Mucosa of rectum (tissue), 2 donors: ENCODE measurements around the gene ETDC.
"Not testable (repeated sequence)": the region's sequence is repeated elsewhere in the genome, so short reads cannot be mapped to it uniquely, and the experiment has no call there.

Experiments used
- H3K27ac ChIP-seq, 2 donors: one replicate each; pipeline ENCODE4 v1.7.0; 2013; ENCODE audit warnings: inconsistent platforms in 2 of 2, low read depth in 2 of 2, low read length in 2 of 2
- H3K27me3 ChIP-seq, 2 donors: one replicate each; pipeline ENCODE4 v1.7.0; 2013; ENCODE audit warnings: low read length in 2 of 2; ENCODE audit not compliant: control insufficient read depth in 2 of 2, insufficient read depth in 2 of 2
- H3K36me3 ChIP-seq, 2 donors: one replicate each; pipeline ENCODE4 v1.7.0; 2013; ENCODE audit warnings: low read length in 2 of 2; ENCODE audit not compliant: control insufficient read depth in 2 of 2, insufficient read depth in 2 of 2
- H3K4me1 ChIP-seq, 2 donors: one replicate each; pipeline ENCODE4 v1.7.0; 2013; ENCODE audit warnings: low read length in 2 of 2, mild to moderate bottlenecking in 1 of 2; ENCODE audit not compliant: control insufficient read depth in 2 of 2, insufficient read depth in 2 of 2
- H3K4me3 ChIP-seq, 2 donors: one replicate each; pipeline ENCODE4 v1.7.0; 2013; ENCODE audit warnings: low read length in 2 of 2
- H3K9ac ChIP-seq, 2 donors: one replicate each; pipeline ENCODE4 v1.7.0; 2013; ENCODE audit warnings: low read length in 2 of 2, low read depth in 1 of 2, mild to moderate bottlenecking in 1 of 2
- H3K9me3 ChIP-seq, 2 donors: one replicate each; pipeline ENCODE4 v1.7.0; 2013; ENCODE audit warnings: low read length in 2 of 2; ENCODE audit not compliant: control insufficient read depth in 2 of 2
- donor health status: healthy.
- donor health status: Normal muscosa, but diverticular disease.

ETDC gene

GRCh38 chrX:135304741-135305140 is 4.5 kb upstream of the ETDC start:
- Histone ChIP-seq H3K36me3 (no peaks in the 10 kb centered on the region), H3K27me3 (peaks cover 0 to 6% of the 10 kb centered on the region in 2 donors), H3K9me3 (no peaks in the 10 kb centered on the region), H3K4me1 (no peaks in the 10 kb centered on the region), H3K27ac (no peak overlapping the region), H3K9ac (no peak overlapping the region), H3K4me3 (no peak overlapping the region)

GRCh38 chrX:135307171-135307570 is 2.1 kb upstream of the ETDC start:
- Histone ChIP-seq H3K9me3 (no peaks in the 10 kb centered on the region), H3K27ac (no peak overlapping the region), H3K4me1 (no peaks in the 10 kb centered on the region), H3K36me3 (no peaks in the 10 kb centered on the region), H3K27me3 (peaks cover 0 to 3% of the 10 kb centered on the region in 2 donors), H3K9ac (no peak overlapping the region), H3K4me3 (no peak overlapping the region)

DNA sequence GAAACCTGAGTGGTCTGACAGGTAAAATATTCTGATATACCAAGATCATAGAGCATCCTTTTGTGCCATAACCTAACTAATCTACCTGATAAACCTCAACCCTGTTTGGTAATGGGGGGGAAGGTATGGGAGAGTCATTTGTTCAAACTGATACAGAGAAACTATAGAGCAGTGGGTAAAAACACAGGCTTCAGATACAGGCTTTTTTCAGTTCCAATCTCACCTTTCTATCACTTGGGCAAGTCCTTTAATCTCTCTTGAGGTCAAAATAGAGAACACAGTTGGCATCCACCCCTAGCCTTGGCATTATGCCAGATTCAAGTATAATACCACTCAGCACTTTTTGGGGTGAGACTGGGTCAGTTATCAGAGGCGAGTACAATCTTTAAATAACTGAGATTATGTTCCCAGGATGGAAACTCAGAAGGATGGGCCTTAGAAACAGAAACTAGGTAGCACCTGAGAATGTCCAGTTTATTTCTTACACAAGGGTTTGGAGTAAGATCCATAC is 880 bp upstream of the ETDC start:
- Histone ChIP-seq H3K4me3 (no peak overlapping the region), H3K27ac (no peak overlapping the region), H3K9me3 (no peaks in the 10 kb centered on the region), H3K4me1 (no peaks in the 10 kb centered on the region), H3K36me3 (no peaks in the 10 kb centered on the region), H3K9ac (no peak overlapping the region), H3K27me3 (peaks cover 0 to 3% of the 10 kb centered on the region in 2 donors)

- no peaks in the 10 kb centered on the region for H3K4me1 ChIP-seq
- no peak overlapping the region for H3K27ac ChIP-seq
- H3K27me3 ChIP-seq, result no peaks in the 10 kb centered on the region
- no peak overlapping the region for H3K4me3 ChIP-seq
- H3K36me3 ChIP-seq, result no peaks in the 10 kb centered on the region
- H3K9me3 ChIP-seq, result peaks cover 3 to 8% of the 10 kb centered on the region in 2 donors
- no peak overlapping the region for H3K9ac ChIP-seq
These were observed 6.6 kb downstream of the ETDC start for GRCh38 chrX:135315864-135316263.

GRCh38 chrX:135324463-135324862 is 15.2 kb downstream of the ETDC start:
- Histone ChIP-seq H3K27ac (no peak overlapping the region), H3K4me3 (no peak overlapping the region), H3K27me3 (no peaks in the 10 kb centered on the region), H3K9me3 (peaks cover 4 to 8% of the 10 kb centered on the region in 2 donors), H3K36me3 (no peaks in the 10 kb centered on the region), H3K9ac (no peak overlapping the region), H3K4me1 (no peaks in the 10 kb centered on the region)

DNA sequence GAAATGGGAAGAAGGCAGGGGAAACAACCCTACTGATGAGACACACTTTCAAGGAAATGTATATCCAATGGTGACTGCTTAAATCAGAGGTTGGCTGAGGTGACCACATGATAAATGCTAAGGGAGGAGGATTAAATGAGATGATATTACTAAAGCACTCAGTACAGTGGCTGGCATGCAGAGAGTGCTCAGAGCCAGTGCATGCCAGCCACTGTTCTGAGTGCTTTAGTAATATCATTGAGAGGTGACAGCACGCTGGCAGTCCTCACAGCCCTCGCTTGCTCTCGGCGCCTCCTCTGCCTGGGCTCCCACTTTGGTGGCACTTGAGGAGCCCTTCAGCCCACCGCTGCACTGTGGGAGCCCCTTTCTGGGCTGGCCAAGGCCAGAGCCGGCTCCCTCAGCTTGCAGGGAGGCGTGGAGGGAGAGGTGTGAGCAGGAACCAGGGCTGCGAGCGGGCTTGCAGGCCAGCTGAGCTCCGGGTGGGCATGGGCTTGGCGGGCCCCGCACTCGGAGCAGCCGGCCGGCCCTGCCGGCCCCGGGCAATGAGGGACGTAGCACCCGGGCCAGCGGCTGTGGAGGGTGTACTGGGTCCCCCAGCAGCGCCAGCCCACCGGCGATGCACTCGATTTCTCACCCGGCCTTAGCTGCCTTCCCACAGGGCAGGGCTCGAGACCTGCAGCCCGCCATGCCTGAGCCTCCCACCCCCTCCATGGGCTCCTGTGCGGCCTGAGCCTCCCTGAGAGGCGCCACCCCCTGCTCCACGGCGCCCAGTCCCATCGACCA is 15.9 kb downstream of the ETDC start:
- not testable (repeated sequence) for H3K4me3 ChIP-seq, H3K4me1 ChIP-seq

GRCh38 chrX:135327299-135327698 is 18.0 kb downstream of the ETDC start:
- H3K36me3 ChIP-seq, result no peaks in the 10 kb centered on the region
- no peaks in the 10 kb centered on the region for H3K27me3 ChIP-seq

More for the DNA sequence above, 15.9 kb downstream of the ETDC start:
- not testable (repeated sequence) for H3K27me3 ChIP-seq, H3K27ac ChIP-seq, H3K9ac ChIP-seq, H3K36me3 ChIP-seq, H3K9me3 ChIP-seq

GRCh38 chrX:135328421-135329005 is 19.2 kb downstream of the ETDC start:
- no peak overlapping the region for H3K9ac ChIP-seq
- no peaks in the 10 kb centered on the region for H3K27me3 ChIP-seq
- H3K36me3 ChIP-seq, result no peaks in the 10 kb centered on the region
- H3K27ac ChIP-seq, result no peak overlapping the region
- no peaks in the 10 kb centered on the region for H3K4me1 ChIP-seq
- H3K4me3 ChIP-seq, result no peak overlapping the region
- peaks cover 0 to 2% of the 10 kb centered on the region in 2 donors for H3K9me3 ChIP-seq

More at GRCh38 chrX:135327299-135327698, 18.0 kb downstream of the ETDC start:
- H3K27ac ChIP-seq, result no peak overlapping the region
- H3K4me1 ChIP-seq, result no peaks in the 10 kb centered on the region
- no peak overlapping the region for H3K4me3 ChIP-seq
- H3K9me3 ChIP-seq, result peaks cover 0 to 2% of the 10 kb centered on the region in 2 donors
- H3K9ac ChIP-seq, result no peak overlapping the region

GRCh38 chrX:135330706-135331105 is 21.4 kb downstream of the ETDC start:
- Histone ChIP-seq H3K27ac (no peak overlapping the region), H3K9ac (no peak overlapping the region), H3K9me3 (no peaks in the 10 kb centered on the region), H3K4me3 (no peak overlapping the region), H3K27me3 (no peaks in the 10 kb centered on the region), H3K36me3 (no peaks in the 10 kb centered on the region), H3K4me1 (no peaks in the 10 kb centered on the region)

GRCh38 chrX:135331525-135331924 is 22.2 kb downstream of the ETDC start:
- Histone ChIP-seq H3K9ac (no peak overlapping the region), H3K4me1 (no peaks in the 10 kb centered on the region), H3K9me3 (no peaks in the 10 kb centered on the region), H3K27ac (no peak overlapping the region), H3K4me3 (no peak overlapping the region), H3K36me3 (no peaks in the 10 kb centered on the region), H3K27me3 (no peaks in the 10 kb centered on the region)
